ENCODE results near the gene PARP14. TPM values are rescaled to one million over a fixed set of nuclear protein-coding genes. Genes with fewer than 3 reads are reported as not detected.
A peak's percentile ranks its signal among the peaks of the same experiment; 100 is the strongest.

Gene PARP14
- total RNA-seq, 1 experiment from 2014 or later: 21.8 TPM

GRCh38 chr3:122665226-122665786 lies 15.3 kb upstream of the PARP14 start:
- Histone ChIP-seq H3K4me1 (ENCODE audit: insufficient read depth, low read length) (peaks cover 14% of the 10 kb centered on the region), H3F3A (ENCODE audit: low read length, unreplicated experiment) (no peaks in the 10 kb centered on the region), H3K27ac (ENCODE audit: low read length) (no peak overlapping the region), H3K27me3 (ENCODE audit: low read length) (no peaks in the 10 kb centered on the region), H2AFZ (ENCODE audit: low read length) (no peak overlapping the region), H3K79me2 (ENCODE audit: low read length) (no peaks in the 10 kb centered on the region), H3K9me3 (ENCODE audit: low read length) (no peaks in the 10 kb centered on the region), H4K20me1 (ENCODE audit: low read length) (no peaks in the 10 kb centered on the region), H3K9ac (ENCODE audit: low read length) (no peak overlapping the region), H3K4me3 (ENCODE audit: low read length) (no peak overlapping the region), H3K36me3 (ENCODE audit: low read depth, low read length) (no peaks in the 10 kb centered on the region), H3K4me2 (ENCODE audit: low read length) (no peak overlapping the region), H3K9me2 (replicated peaks; ENCODE audit: low read length) (no peaks in the 10 kb centered on the region)
- intact Hi-C loops (cut with micrococcal nuclease): no loop called here
- no peak for TF ChIP-seq CTCF (conservative IDR thresholded peaks at IDR 0.05; ENCODE audit: low read depth, low read length)
- no peak for TF ChIP-seq EZH2phosphoT487 (IDR thresholded peaks at IDR 0.05; ENCODE audit: borderline replicate concordance, low read length)
- TF ChIP-seq EZH2 (IDR thresholded peaks at IDR 0.05; ENCODE audit: low read length, unreplicated experiment): no peak
- ChIA-PET POLR2A (ENCODE audit: unreplicated experiment) (no interaction called here), CTCF (no interaction called here)
- ATAC-seq: no peak
- BruUV-seq (replicated peaks): no TSS peak
- no peak for DNase-seq

- ATAC-seq (no peak), DNase-seq (no peak)
- H4K20me1 ChIP-seq (ENCODE audit: low read length): no peaks in the 10 kb centered on the region
- H3K36me3 ChIP-seq (ENCODE audit: low read depth, low read length): no peaks in the 10 kb centered on the region
- H3K27me3 ChIP-seq (ENCODE audit: low read length): no peaks in the 10 kb centered on the region
- ChIA-PET CTCF (no interaction called here), POLR2A (ENCODE audit: unreplicated experiment) (no interaction called here)
- H2AFZ ChIP-seq (ENCODE audit: low read length): no peak overlapping the region
- no peak overlapping the region for H3K4me2 ChIP-seq (ENCODE audit: low read length)
- H3K4me3 ChIP-seq (ENCODE audit: low read length): no peak overlapping the region
- TF ChIP-seq EZH2phosphoT487 (IDR thresholded peaks at IDR 0.05; ENCODE audit: borderline replicate concordance, low read length) (no peak), EZH2 (IDR thresholded peaks at IDR 0.05; ENCODE audit: low read length, unreplicated experiment) (no peak), CTCF (conservative IDR thresholded peaks at IDR 0.05; ENCODE audit: low read depth, low read length) (no peak)
- H3K79me2 ChIP-seq (ENCODE audit: low read length): no peaks in the 10 kb centered on the region
- no peak overlapping the region for H3K9ac ChIP-seq (ENCODE audit: low read length)
- H3K9me2 ChIP-seq (replicated peaks; ENCODE audit: low read length): no peaks in the 10 kb centered on the region
- peaks cover 14% of the 10 kb centered on the region for H3K4me1 ChIP-seq (ENCODE audit: insufficient read depth, low read length)
- H3K9me3 ChIP-seq (ENCODE audit: low read length): no peaks in the 10 kb centered on the region
- intact Hi-C loops (cut with micrococcal nuclease): no loop called here
- H3K27ac ChIP-seq (ENCODE audit: low read length): no peak overlapping the region
- no peaks in the 10 kb centered on the region for H3F3A ChIP-seq (ENCODE audit: low read length, unreplicated experiment)
- BruUV-seq (replicated peaks): no TSS peak
These were observed 14.8 kb upstream of the PARP14 start for GRCh38 chr3:122665881-122666280.

- ChIA-PET POLR2A (ENCODE audit: unreplicated experiment) (interaction anchor here (0.5 to 0.6 kb wide), 2 partner anchors 34 to 253 kb away, joined by 3 read pairs; no protein-coding TSS in a partner anchor), CTCF (no interaction called here)
- intact Hi-C loops (cut with micrococcal nuclease): no loop called here
- Histone ChIP-seq H3K4me1 (ENCODE audit: insufficient read depth, low read length) (peaks cover 14% of the 10 kb centered on the region), H3F3A (ENCODE audit: low read length, unreplicated experiment) (no peaks in the 10 kb centered on the region), H3K27ac (ENCODE audit: low read length) (peak overlapping the region; percentile 62), H3K9me3 (ENCODE audit: low read length) (no peaks in the 10 kb centered on the region), H3K4me2 (ENCODE audit: low read length) (peak overlapping the region; percentile 8; the same call in 1 of the 2 replicates), H3K9ac (ENCODE audit: low read length) (peak overlapping the region; percentile 35; the same call in 1 of the 2 replicates), H3K9me2 (replicated peaks; ENCODE audit: low read length) (no peaks in the 10 kb centered on the region), H3K4me3 (ENCODE audit: low read length) (no peak overlapping the region), H4K20me1 (ENCODE audit: low read length) (no peaks in the 10 kb centered on the region), H3K27me3 (ENCODE audit: low read length) (no peaks in the 10 kb centered on the region), H2AFZ (ENCODE audit: low read length) (peak overlapping the region; percentile 74), H3K79me2 (ENCODE audit: low read length) (no peaks in the 10 kb centered on the region), H3K36me3 (ENCODE audit: low read depth, low read length) (no peaks in the 10 kb centered on the region)
- DNase-seq: peak; percentile 95
- no peak for TF ChIP-seq EZH2 (IDR thresholded peaks at IDR 0.05; ENCODE audit: low read length, unreplicated experiment)
- no peak for TF ChIP-seq EZH2phosphoT487 (IDR thresholded peaks at IDR 0.05; ENCODE audit: borderline replicate concordance, low read length)
- TF ChIP-seq CTCF (conservative IDR thresholded peaks at IDR 0.05; ENCODE audit: low read depth, low read length): no peak
- BruUV-seq (replicated peaks): no TSS peak
- ATAC-seq: peak; percentile 95
These were observed 11.5 kb upstream of the PARP14 start for GRCh38 chr3:122668930-122669730.
